ENCODE results near the gene CHMP3. TPM values are rescaled to one million over a fixed set of nuclear protein-coding genes. Genes with fewer than 3 reads are reported as not detected.

CHMP3 gene
- total and polyA plus RNA-seq, 2 of the 13 experiments (the other 11 are each of a cell fraction or from before 2014, with no cell fraction given) = 64.1 to 114 TPM

DNA sequence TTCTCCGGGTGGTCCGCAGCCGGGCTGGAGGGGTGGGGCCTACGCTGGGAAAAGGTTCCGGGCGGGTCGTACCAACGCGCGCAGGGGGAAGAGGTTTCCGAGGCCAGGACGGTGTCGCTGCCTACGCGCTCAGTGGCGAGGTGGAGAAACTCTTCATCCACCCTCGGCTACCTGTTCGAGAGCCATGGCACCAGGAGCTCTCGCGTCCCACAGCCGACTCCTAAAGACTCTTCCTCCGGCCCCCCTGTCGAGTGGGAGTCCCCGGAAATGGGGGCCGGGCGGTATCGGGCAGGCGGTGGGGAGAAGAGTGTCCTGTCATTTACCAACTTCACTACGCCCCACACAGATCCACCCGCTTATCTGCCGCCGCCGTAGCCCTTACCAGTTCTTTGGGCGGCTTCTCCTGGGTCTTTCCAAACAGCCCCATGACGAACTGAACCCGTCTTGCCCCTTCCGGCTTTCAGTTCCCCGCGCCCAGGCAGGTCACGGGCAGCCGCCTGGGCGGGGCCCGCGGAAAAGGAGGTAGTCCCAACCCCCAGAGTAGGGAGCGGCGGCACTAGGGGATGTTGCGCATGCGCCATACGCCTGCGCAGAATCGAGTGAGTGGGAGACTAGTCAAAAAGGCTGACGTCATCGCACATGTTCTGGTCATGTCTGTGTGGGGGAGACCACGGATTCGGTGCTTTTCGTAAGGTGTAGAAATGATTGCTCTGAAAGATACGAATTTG lies at the start of gene CHMP3 (continued):
- no peak for TF ChIP-seq SIN3B (IDR thresholded peaks at IDR 0.05; ENCODE audit: low read length)
- TF ChIP-seq POLR2AphosphoS2 (IDR thresholded peaks at IDR 0.05; ENCODE audit: low read depth, low read length) = peak; percentile 66; the same call in 1 of the 2 replicates
- no peak for TF ChIP-seq ZNF597 (CRISPR knock-in tag; IDR thresholded peaks at IDR 0.05)
- TF ChIP-seq, protein P1, sequence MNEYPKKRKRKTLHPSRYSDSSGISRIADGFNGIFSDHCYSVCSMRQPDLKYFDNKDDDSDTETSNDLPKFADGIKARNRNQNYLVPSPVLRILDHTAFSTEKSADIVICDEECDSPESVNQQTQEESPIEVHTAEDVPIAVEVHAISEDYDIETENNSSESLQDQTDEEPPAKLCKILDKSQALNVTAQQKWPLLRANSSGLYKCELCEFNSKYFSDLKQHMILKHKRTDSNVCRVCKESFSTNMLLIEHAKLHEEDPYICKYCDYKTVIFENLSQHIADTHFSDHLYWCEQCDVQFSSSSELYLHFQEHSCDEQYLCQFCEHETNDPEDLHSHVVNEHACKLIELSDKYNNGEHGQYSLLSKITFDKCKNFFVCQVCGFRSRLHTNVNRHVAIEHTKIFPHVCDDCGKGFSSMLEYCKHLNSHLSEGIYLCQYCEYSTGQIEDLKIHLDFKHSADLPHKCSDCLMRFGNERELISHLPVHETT (CRISPR knock-in tag; conservative IDR thresholded peaks at IDR 0.05) = no peak
- peak; percentile 39; the same call in 1 of the 2 replicates for TF ChIP-seq ZNF263 (CRISPR knock-in tag; IDR thresholded peaks at IDR 0.05)
- TF ChIP-seq U2AF2 (IDR thresholded peaks at IDR 0.05; ENCODE audit: low read depth, low read length) = 0 out of 2 replicates have a peak, but pooled peaks have one; percentile 40
- peak; percentile 67; the same call in 1 of the 2 replicates for TF ChIP-seq CENPT (CRISPR knock-in tag; IDR thresholded peaks at IDR 0.05; ENCODE audit: low read depth)
- TF ChIP-seq ZNF274 (CRISPR knock-in tag; IDR thresholded peaks at IDR 0.05) = 0 out of 2 replicates have a peak, but pooled peaks have one; percentile 19
- TF ChIP-seq, protein P2, sequence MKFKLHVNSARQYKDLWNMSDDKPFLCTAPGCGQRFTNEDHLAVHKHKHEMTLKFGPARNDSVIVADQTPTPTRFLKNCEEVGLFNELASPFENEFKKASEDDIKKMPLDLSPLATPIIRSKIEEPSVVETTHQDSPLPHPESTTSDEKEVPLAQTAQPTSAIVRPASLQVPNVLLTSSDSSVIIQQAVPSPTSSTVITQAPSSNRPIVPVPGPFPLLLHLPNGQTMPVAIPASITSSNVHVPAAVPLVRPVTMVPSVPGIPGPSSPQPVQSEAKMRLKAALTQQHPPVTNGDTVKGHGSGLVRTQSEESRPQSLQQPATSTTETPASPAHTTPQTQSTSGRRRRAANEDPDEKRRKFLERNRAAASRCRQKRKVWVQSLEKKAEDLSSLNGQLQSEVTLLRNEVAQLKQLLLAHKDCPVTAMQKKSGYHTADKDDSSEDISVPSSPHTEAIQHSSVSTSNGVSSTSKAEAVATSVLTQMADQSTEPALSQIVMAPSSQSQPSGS (CRISPR knock-in tag; IDR thresholded peaks at IDR 0.05) = peak; percentile 100
- 0 out of 2 replicates have a peak, but pooled peaks have one; percentile 45 for TF ChIP-seq MZF1 (CRISPR knock-in tag; IDR thresholded peaks at IDR 0.05; ENCODE audit: borderline replicate concordance)
- TF ChIP-seq CBX5 (CRISPR knock-in tag; IDR thresholded peaks at IDR 0.05; ENCODE audit: borderline replicate concordance) = no peak
- TF ChIP-seq, protein P3, sequence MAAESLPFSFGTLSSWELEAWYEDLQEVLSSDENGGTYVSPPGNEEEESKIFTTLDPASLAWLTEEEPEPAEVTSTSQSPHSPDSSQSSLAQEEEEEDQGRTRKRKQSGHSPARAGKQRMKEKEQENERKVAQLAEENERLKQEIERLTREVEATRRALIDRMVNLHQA (CRISPR knock-in tag; IDR thresholded peaks at IDR 0.05) = no peak
- TF ChIP-seq SP5 (CRISPR knock-in tag; IDR thresholded peaks at IDR 0.05; ENCODE audit: borderline replicate concordance, low read depth) = peak; percentile 42; the same call in 1 of the 2 replicates
- no peak for TF ChIP-seq ZNF660 (CRISPR knock-in tag; IDR thresholded peaks at IDR 0.05; ENCODE audit: borderline replicate concordance, low read depth)
- peak; percentile 79; the same call in 1 of the 2 replicates for TF ChIP-seq MEF2D (CRISPR knock-in tag; IDR thresholded peaks at IDR 0.05)
- TF ChIP-seq ZFP36L1 (CRISPR knock-in tag; IDR thresholded peaks at IDR 0.05) = peak; percentile 61
- TF ChIP-seq, protein P4, sequence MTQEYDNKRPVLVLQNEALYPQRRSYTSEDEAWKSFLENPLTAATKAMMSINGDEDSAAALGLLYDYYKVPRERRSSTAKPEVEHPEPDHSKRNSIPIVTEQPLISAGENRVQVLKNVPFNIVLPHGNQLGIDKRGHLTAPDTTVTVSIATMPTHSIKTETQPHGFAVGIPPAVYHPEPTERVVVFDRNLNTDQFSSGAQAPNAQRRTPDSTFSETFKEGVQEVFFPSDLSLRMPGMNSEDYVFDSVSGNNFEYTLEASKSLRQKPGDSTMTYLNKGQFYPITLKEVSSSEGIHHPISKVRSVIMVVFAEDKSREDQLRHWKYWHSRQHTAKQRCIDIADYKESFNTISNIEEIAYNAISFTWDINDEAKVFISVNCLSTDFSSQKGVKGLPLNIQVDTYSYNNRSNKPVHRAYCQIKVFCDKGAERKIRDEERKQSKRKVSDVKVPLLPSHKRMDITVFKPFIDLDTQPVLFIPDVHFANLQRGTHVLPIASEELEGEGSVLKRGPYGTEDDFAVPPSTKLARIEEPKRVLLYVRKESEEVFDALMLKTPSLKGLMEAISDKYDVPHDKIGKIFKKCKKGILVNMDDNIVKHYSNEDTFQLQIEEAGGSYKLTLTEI (CRISPR knock-in tag; conservative IDR thresholded peaks at IDR 0.05) = no peak
- TF ChIP-seq NFIB (CRISPR knock-in tag; IDR thresholded peaks at IDR 0.05; ENCODE audit: borderline replicate concordance) = no peak
- TF ChIP-seq NFE2L1 (CRISPR knock-in tag; IDR thresholded peaks at IDR 0.05; ENCODE audit: borderline replicate concordance) = no peak
- TF ChIP-seq, protein P5, sequence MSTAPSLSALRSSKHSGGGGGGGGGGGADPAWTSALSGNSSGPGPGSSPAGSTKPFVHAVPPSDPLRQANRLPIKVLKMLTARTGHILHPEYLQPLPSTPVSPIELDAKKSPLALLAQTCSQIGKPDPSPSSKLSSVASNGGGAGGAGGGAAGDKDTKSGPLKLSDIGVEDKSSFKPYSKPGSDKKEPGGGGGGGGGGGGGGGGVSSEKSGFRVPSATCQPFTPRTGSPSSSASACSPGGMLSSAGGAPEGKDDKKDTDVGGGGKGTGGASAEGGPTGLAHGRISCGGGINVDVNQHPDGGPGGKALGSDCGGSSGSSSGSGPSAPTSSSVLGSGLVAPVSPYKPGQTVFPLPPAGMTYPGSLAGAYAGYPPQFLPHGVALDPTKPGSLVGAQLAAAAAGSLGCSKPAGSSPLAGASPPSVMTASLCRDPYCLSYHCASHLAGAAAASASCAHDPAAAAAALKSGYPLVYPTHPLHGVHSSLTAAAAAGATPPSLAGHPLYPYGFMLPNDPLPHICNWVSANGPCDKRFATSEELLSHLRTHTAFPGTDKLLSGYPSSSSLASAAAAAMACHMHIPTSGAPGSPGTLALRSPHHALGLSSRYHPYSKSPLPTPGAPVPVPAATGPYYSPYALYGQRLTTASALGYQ (CRISPR knock-in tag; IDR thresholded peaks at IDR 0.05) = peak; percentile 38
- peak; percentile 79; the same call in 1 of the 2 replicates for TF ChIP-seq SIN3A (IDR thresholded peaks at IDR 0.05; ENCODE audit: borderline replicate concordance, low read depth, low read length)

Measured in HepG2 (cell line).